HG03442 (cell line): ENCODE data around the gene CPZ.

Source experiments
- ATAC-seq: cut with Tn5 transposase; IDR thresholded peaks from one replicate; pipeline ENCODE4 v1.9.1; 2021; ENCODE audit warnings: mild to moderate bottlenecking, moderate library complexity; ENCODE audit not compliant: unreplicated experiment

The CPZ gene

GRCh38 chr4:8579526-8580320 is 12.8 kb upstream of the CPZ start:
- no peak for ATAC-seq

- no peak for ATAC-seq
These were observed 12.1 kb upstream of the CPZ start, which contains the start of gene GPR78 for GRCh38 chr4:8580321-8581093. TSS of gene GPR78 (plus strand) at chr4:8580392. CDS start at chr4:8580983, 591 bp downstream.

GRCh38 chr4:8581094-8581861 is 11.3 kb upstream of the CPZ start:
- no peak for ATAC-seq

- ATAC-seq: no peak
These were observed 10.5 kb upstream of the CPZ start for GRCh38 chr4:8582016-8582415.

GRCh38 chr4:8582436-8582835 is 10.1 kb upstream of the CPZ start:
- ATAC-seq: no peak

- no peak for ATAC-seq
These were observed 9.5 kb upstream of the CPZ start for GRCh38 chr4:8582941-8583654.

GRCh38 chr4:8583655-8584025 is 8.9 kb upstream of the CPZ start:
- no peak for ATAC-seq

GRCh38 chr4:8585186-8585585 is 7.4 kb upstream of the CPZ start:
- no peak for ATAC-seq

- no peak for ATAC-seq
These were observed 6.8 kb upstream of the CPZ start for GRCh38 chr4:8585721-8586212.

GRCh38 chr4:8586246-8586645 is 6.3 kb upstream of the CPZ start:
- ATAC-seq: no peak

- ATAC-seq: no peak
These were observed 5.7 kb upstream of the CPZ start for GRCh38 chr4:8586671-8587468.

GRCh38 chr4:8587469-8588195 is 4.9 kb upstream of the CPZ start:
- ATAC-seq: no peak

- ATAC-seq: no peak
These were observed 4.4 kb upstream of the CPZ start for GRCh38 chr4:8588196-8588470.

GRCh38 chr4:8589336-8589735 is 3.2 kb upstream of the CPZ start:
- no peak for ATAC-seq

GRCh38 chr4:8589823-8590545 is 2.6 kb upstream of the CPZ start:
- no peak for ATAC-seq

GRCh38 chr4:8590546-8590880 is 2.1 kb upstream of the CPZ start:
- no peak for ATAC-seq

- ATAC-seq: no peak
These were observed 1.5 kb upstream of the CPZ start for GRCh38 chr4:8591114-8591513.

GRCh38 chr4:8591626-8592365 is 769 bp upstream of the CPZ start:
- ATAC-seq: no peak
